B cell (primary cell): Measurements from ENCODE around the gene STK17A.

Source experiments
- EZH2 ChIP-seq: IDR thresholded peaks from 2 replicates; pipeline ENCODE4 v1.6.1; 2012; ENCODE audit warnings: borderline replicate concordance, low read depth, mild to moderate bottlenecking, moderate library complexity, low read length; ENCODE audit not compliant: insufficient read depth, poor library complexity, severe bottlenecking
- TF ChIP-seq, protein P1 (sequence below): fragments of 200-600 bp; IDR thresholded peaks from one replicate; pipeline ENCODE4 v1.8.0; 2022; ENCODE audit warnings: antibody characterized with exemption, mild to moderate bottlenecking

DNA sequence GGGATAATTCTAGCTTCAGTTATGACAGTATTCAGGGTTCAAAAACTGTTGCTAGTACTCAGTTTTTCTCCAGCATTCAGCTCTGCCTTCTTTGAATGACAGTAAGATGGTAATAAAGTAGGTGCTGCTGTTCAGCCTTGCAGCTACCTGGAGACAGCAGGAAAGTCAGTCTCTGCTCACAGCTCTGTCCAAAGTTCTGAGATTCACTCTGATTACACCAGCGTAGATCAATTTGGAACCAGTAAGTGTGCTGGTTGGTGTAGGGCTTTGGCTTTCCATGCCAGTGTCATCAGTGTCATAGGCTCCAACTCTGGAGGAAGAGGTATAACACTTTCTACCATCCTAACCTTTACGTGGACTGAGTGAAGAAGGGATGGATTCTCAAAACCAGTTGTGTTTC is 26.2 kb downstream of the STK17A start:
- TF ChIP-seq, protein P1, sequence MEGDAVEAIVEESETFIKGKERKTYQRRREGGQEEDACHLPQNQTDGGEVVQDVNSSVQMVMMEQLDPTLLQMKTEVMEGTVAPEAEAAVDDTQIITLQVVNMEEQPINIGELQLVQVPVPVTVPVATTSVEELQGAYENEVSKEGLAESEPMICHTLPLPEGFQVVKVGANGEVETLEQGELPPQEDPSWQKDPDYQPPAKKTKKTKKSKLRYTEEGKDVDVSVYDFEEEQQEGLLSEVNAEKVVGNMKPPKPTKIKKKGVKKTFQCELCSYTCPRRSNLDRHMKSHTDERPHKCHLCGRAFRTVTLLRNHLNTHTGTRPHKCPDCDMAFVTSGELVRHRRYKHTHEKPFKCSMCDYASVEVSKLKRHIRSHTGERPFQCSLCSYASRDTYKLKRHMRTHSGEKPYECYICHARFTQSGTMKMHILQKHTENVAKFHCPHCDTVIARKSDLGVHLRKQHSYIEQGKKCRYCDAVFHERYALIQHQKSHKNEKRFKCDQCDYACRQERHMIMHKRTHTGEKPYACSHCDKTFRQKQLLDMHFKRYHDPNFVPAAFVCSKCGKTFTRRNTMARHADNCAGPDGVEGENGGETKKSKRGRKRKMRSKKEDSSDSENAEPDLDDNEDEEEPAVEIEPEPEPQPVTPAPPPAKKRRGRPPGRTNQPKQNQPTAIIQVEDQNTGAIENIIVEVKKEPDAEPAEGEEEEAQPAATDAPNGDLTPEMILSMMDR, result no peak
- TF ChIP-seq EZH2, result no peak
